ENCODE data around the gene SNCG. TPM values are rescaled to one million over a fixed set of nuclear protein-coding genes. Genes with fewer than 3 reads are reported as not detected.
"Not testable (repeated sequence)": the region's sequence is repeated elsewhere in the genome, so short reads cannot be mapped to it uniquely, and the experiment has no call there.

The SNCG gene
- total RNA-seq, 1 experiment from 2014 or later = 7.2 TPM

DNA sequence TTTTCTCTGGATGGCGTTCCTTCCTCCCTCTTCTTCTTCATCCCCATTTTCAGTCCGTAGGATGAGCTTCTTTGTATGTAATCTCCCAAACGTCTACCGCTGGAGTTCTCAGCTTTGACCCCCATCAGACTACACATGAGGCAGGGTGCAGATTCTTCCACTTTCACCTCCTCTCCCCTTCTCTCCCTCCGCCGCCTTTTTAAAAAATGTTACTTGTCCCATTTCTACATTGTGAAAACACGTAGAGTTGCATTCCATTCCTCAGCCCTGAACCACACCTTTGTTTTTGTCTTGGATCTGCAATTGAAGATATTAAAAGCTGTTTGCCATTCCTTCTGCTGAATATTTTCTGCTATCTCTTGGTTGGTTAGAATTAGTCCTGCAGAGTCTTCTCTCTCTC is 16.1 kb downstream of the SNCG start:
- no TSS peak for BruUV-seq (replicated peaks)
- intact Hi-C loops (cut with micrococcal nuclease; ENCODE audit: unreplicated experiment) = loop anchor here (5.0 kb wide), 1 partner anchor 118 kb away; the partner anchor contains the start of gene GLUD1
- Mint-ChIP-seq H3K9me3 (ENCODE audit: low read depth, unreplicated experiment) (no peaks in the 10 kb centered on the region), H3K4me3 (ENCODE audit: low read depth, unreplicated experiment) (peak overlapping the region; percentile 22), H3K27ac (ENCODE audit: unreplicated experiment) (peak overlapping the region; percentile 18), H3K36me3 (ENCODE audit: insufficient read depth, unreplicated experiment) (peaks cover 9% of the 10 kb centered on the region), H3K4me1 (ENCODE audit: low read depth, unreplicated experiment) (peaks cover 44% of the 10 kb centered on the region), H3K27me3 (ENCODE audit: unreplicated experiment) (no peaks in the 10 kb centered on the region)
- CTCF ChIA-PET = interaction anchor here (0.8 kb wide), 1 partner anchor 8 kb away, joined by 3 read pairs; no protein-coding TSS in a partner anchor
- TF ChIP-seq CTCF (IDR thresholded peaks at IDR 0.05; ENCODE audit: unreplicated experiment) = no peak
- no peak for DNase-seq

DNA sequence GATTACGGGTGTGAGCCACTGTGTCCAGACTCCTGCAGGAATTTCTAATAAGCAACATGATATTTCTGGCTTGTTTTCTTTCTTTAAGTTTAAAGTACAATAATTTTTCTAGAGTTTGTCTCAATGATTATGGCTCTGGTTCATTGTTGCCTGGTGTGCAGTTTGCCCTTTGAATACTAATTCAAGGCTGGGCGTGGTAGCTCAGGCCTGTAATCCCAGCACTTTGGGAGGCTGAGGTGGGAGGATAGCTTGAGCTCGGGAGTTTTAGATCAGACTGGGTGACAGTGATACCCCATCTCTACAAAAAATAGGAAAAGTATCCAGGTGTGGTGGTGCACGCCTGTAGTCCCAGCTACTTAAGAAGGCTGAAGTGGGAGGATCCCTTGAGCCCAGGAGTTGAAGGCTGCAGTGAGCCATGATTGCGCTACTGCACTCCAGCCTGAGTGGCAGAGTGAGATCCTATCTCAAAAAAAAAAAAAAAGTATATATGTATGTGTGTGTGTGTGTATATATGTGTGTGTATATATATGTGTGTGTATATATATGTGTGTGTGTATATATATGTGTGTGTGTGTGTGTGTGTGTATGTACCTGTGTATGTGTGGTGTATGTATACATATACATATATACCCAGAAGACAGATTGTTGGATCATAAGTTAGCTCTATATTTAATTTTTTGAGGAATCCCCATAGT is 18.1 kb downstream of the SNCG start:
- Mint-ChIP-seq H3K4me1 (ENCODE audit: low read depth, unreplicated experiment) (peaks cover 42% of the 10 kb centered on the region), H3K9me3 (ENCODE audit: low read depth, unreplicated experiment) (no peaks in the 10 kb centered on the region), H3K36me3 (ENCODE audit: insufficient read depth, unreplicated experiment) (peaks cover 6% of the 10 kb centered on the region), H3K4me3 (ENCODE audit: low read depth, unreplicated experiment) (no peak overlapping the region), H3K27me3 (ENCODE audit: unreplicated experiment) (no peaks in the 10 kb centered on the region), H3K27ac (ENCODE audit: unreplicated experiment) (no peak overlapping the region)
- CTCF ChIA-PET = no interaction called here
- no peak for TF ChIP-seq CTCF (IDR thresholded peaks at IDR 0.05; ENCODE audit: unreplicated experiment)
- no peak for DNase-seq
- intact Hi-C loops (cut with micrococcal nuclease; ENCODE audit: unreplicated experiment) = no loop called here
- no TSS peak for BruUV-seq (replicated peaks)

GRCh38 chr10:86978457-86978856 is 20.1 kb downstream of the SNCG start:
- H3K4me3 Mint-ChIP-seq (ENCODE audit: low read depth, unreplicated experiment); H3K27ac Mint-ChIP-seq (ENCODE audit: unreplicated experiment); BruUV-seq (replicated peaks); H3K36me3 Mint-ChIP-seq (ENCODE audit: insufficient read depth, unreplicated experiment); DNase-seq; H3K9me3 Mint-ChIP-seq (ENCODE audit: low read depth, unreplicated experiment); H3K27me3 Mint-ChIP-seq (ENCODE audit: unreplicated experiment); intact Hi-C loops (cut with micrococcal nuclease; ENCODE audit: unreplicated experiment): not testable (repeated sequence)
- CTCF ChIA-PET = interaction anchor here (0.7 kb wide), 1 partner anchor 195 kb away, joined by 4 read pairs; no protein-coding TSS in a partner anchor
- H3K4me1 Mint-ChIP-seq (ENCODE audit: low read depth, unreplicated experiment) = peaks cover 30% of the 10 kb centered on the region

- Mint-ChIP-seq H3K4me3 (ENCODE audit: low read depth, unreplicated experiment) (no peak overlapping the region), H3K36me3 (ENCODE audit: insufficient read depth, unreplicated experiment) (no peaks in the 10 kb centered on the region), H3K27me3 (ENCODE audit: unreplicated experiment) (no peaks in the 10 kb centered on the region), H3K9me3 (ENCODE audit: low read depth, unreplicated experiment) (no peaks in the 10 kb centered on the region), H3K27ac (ENCODE audit: unreplicated experiment) (no peak overlapping the region), H3K4me1 (ENCODE audit: low read depth, unreplicated experiment) (peaks cover 24% of the 10 kb centered on the region)
- no peak for DNase-seq
- no TSS peak for BruUV-seq (replicated peaks)
- TF ChIP-seq CTCF (IDR thresholded peaks at IDR 0.05; ENCODE audit: unreplicated experiment) = no peak
- intact Hi-C loops (cut with micrococcal nuclease; ENCODE audit: unreplicated experiment) = no loop called here
- CTCF ChIA-PET = no interaction called here
These were observed 21.0 kb downstream of the SNCG start for GRCh38 chr10:86979296-86979818.

DNA sequence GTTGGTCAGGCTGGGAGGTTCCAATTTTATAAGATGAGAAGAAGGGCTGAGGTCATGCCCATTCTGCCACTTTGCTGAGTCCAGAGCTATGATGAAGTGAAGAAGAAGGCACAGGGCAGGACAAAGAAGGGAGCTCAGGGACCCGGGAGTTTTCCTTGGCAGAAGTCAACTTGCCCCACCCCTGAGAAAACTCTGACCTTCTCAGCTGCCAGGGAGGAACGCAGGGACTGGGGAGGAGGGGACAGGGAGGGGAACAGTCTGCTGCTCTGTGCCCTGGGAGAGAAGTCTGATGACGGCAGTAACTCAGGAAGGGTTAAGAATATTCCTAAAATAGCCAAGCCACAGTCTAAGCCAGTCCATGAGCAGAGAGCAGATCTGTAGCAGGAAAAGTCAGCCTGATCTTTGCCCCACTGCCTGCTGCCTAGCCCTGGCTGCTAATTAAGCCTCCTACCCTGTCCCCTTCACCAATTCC is 21.6 kb downstream of the SNCG start:
- H3K9me3 Mint-ChIP-seq (ENCODE audit: low read depth, unreplicated experiment) = no peaks in the 10 kb centered on the region
- DNase-seq = no peak
- BruUV-seq (replicated peaks) = no TSS peak
- H3K27me3 Mint-ChIP-seq (ENCODE audit: unreplicated experiment) = no peaks in the 10 kb centered on the region
- H3K27ac Mint-ChIP-seq (ENCODE audit: unreplicated experiment) = no peak overlapping the region
- H3K36me3 Mint-ChIP-seq (ENCODE audit: insufficient read depth, unreplicated experiment) = no peaks in the 10 kb centered on the region
- H3K4me1 Mint-ChIP-seq (ENCODE audit: low read depth, unreplicated experiment) = peaks cover 18% of the 10 kb centered on the region
- H3K4me3 Mint-ChIP-seq (ENCODE audit: low read depth, unreplicated experiment) = no peak overlapping the region
- TF ChIP-seq CTCF (IDR thresholded peaks at IDR 0.05; ENCODE audit: unreplicated experiment) = no peak
- CTCF ChIA-PET = no interaction called here
- intact Hi-C loops (cut with micrococcal nuclease; ENCODE audit: unreplicated experiment) = no loop called here

- BruUV-seq (replicated peaks); H3K27ac Mint-ChIP-seq (ENCODE audit: unreplicated experiment); H3K36me3 Mint-ChIP-seq (ENCODE audit: insufficient read depth, unreplicated experiment); DNase-seq; H3K4me3 Mint-ChIP-seq (ENCODE audit: low read depth, unreplicated experiment); CTCF ChIA-PET; H3K9me3 Mint-ChIP-seq (ENCODE audit: low read depth, unreplicated experiment); intact Hi-C loops (cut with micrococcal nuclease; ENCODE audit: unreplicated experiment); H3K27me3 Mint-ChIP-seq (ENCODE audit: unreplicated experiment): not testable (repeated sequence)
- peaks cover 17% of the 10 kb centered on the region for H3K4me1 Mint-ChIP-seq (ENCODE audit: low read depth, unreplicated experiment)
These were observed 22.6 kb downstream of the SNCG start for GRCh38 chr10:86981020-86981419.
